Tibial nerve (tissue), 3 donors: ENCODE results near the gene HMOX1.
"Not testable (repeated sequence)": the region's sequence is repeated elsewhere in the genome, so short reads cannot be mapped to it uniquely, and the experiment has no call there.

Experiments
- CTCF ChIP-seq, 5 experiments: fragments of 200-600 bp in 3 of 5; fragments of 450-650 bp in 2 of 5; sonication (generic) in 3 of 5; IDR thresholded peaks; one replicate each; pipeline ENCODE4 v1.5.1; 2016 to 2019; ENCODE audit warnings: antibody characterized with exemption in 5 of 5, mild to moderate bottlenecking in 3 of 5, moderate library complexity in 2 of 5
- POLR2A ChIP-seq, 2 donors: fragments of 450-650 bp; IDR thresholded peaks; one replicate each; pipeline ENCODE4 v1.6.1; 2017; ENCODE audit warnings: antibody characterized with exemption in 2 of 2, mild to moderate bottlenecking in 2 of 2, moderate library complexity in 2 of 2

- TF ChIP-seq CTCF, POLR2A (IDR thresholded peaks at IDR 0.05): not testable (repeated sequence)
Observed at GRCh38 chr22:35364230-35364629, 16.7 kb upstream of the HMOX1 start.
